ENCODE results near the gene HTN1. TPM values are rescaled to one million over a fixed set of nuclear protein-coding genes. Genes with fewer than 3 reads are reported as not detected.
"Not testable (repeated sequence)": the region's sequence is repeated elsewhere in the genome, so short reads cannot be mapped to it uniquely, and the experiment has no call there.

HTN1 gene
- total RNA-seq, 1 donor: not detected

DNA sequence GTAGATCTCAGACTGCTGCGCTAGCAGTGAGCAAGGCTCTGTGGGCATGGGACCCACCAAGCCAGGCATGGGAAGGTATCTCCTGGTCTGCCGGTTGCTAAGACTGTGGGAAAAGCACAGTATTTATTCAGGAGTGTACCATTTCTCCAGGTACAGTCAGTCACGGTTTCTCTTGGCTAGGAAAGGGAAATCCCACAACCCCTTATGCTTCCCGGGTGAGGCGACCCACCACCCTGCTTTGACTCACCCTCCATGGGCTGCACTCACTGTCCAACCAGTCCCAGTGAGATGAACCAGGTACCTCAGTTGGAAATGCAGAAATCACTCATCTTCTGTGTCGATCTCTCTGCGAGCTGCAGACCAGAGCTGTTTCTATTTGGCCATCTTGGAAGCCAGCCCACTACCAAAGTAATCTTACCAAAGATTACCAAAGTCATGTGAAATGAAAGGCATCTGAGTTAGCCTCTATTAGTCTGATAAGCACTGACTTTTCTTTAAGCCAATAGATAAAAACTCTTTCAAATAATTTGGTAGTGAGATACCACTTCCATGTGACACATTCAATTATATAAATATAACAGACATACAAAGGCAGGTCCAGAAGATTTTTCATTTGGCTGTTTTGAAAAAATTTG is 8.5 kb upstream of the HTN1 start:
- DNase-seq (ENCODE audit: low read depth): no peak
- TF ChIP-seq, protein P1, sequence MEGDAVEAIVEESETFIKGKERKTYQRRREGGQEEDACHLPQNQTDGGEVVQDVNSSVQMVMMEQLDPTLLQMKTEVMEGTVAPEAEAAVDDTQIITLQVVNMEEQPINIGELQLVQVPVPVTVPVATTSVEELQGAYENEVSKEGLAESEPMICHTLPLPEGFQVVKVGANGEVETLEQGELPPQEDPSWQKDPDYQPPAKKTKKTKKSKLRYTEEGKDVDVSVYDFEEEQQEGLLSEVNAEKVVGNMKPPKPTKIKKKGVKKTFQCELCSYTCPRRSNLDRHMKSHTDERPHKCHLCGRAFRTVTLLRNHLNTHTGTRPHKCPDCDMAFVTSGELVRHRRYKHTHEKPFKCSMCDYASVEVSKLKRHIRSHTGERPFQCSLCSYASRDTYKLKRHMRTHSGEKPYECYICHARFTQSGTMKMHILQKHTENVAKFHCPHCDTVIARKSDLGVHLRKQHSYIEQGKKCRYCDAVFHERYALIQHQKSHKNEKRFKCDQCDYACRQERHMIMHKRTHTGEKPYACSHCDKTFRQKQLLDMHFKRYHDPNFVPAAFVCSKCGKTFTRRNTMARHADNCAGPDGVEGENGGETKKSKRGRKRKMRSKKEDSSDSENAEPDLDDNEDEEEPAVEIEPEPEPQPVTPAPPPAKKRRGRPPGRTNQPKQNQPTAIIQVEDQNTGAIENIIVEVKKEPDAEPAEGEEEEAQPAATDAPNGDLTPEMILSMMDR (IDR thresholded peaks at IDR 0.05; ENCODE audit: insufficient read depth, low read length): no peak
- H3K4me3 ChIP-seq (ENCODE audit: low read depth, low read length): no peak overlapping the region

DNA sequence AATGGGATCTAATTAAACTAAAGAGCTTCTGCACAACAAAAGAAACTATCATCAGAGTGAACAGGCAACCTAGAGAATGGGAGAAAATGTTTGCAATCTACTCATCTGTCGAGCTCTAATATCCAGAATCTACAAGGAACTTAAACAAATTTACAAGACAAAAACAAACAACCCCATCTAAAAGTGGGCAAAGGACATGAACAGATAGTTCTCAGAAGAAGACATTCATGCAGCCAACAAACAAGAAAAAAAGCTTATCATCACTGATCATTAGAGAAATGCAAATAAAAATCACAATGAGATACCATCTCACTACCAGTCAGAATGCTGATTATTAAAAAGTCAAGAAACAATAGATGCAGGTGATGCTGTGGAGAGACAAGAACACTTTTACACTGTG is 6.3 kb downstream of the HTN1 start:
- not testable (repeated sequence) for H3K4me3 ChIP-seq (ENCODE audit: low read depth, low read length); DNase-seq (ENCODE audit: low read depth)

DNA sequence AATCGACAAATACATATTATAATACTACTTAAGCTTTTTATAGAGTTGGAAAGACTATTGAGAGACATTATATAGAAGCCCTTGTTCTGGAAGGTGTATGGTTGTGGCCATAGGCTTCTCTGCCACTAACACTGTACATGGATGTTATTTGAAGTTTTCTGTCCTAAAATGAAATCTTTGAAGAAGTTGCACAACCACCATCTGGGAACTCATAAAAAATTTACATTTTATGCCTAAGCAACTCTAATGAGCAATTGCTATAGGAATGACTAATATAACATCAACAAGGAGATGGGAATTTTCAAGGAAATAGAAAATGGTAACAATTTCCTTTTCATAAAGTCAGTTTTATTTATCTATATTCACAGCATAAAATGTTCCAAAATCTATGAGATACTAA is 7.4 kb downstream of the HTN1 start:
- no peak overlapping the region for H3K4me3 ChIP-seq (ENCODE audit: low read depth, low read length)
- TF ChIP-seq, protein P1 (IDR thresholded peaks at IDR 0.05; ENCODE audit: insufficient read depth, low read length): no peak
- no peak for DNase-seq (ENCODE audit: low read depth)

DNA sequence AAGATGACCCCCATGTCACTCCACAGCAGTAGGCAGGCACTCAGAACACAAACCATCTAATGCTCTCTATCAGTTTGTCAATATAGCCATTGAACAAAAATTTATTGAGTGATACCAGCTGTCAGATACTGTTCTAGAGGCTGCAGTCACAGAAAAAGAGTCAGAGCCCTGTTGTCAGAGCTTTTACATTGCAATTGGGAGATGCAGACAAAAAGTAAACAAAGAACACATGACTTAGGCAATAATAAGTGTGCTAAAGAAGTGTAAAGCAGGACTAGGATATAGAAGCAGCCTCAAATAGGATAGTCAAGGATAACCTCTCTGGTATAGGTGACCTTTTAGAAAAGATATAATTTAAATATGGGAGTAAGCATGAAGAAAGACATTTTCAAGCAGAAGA is 8.9 kb downstream of the HTN1 start:
- no peak for DNase-seq (ENCODE audit: low read depth)
- H3K4me3 ChIP-seq (ENCODE audit: low read depth, low read length): no peak overlapping the region
- TF ChIP-seq, protein P1 (IDR thresholded peaks at IDR 0.05; ENCODE audit: insufficient read depth, low read length): no peak

DNA sequence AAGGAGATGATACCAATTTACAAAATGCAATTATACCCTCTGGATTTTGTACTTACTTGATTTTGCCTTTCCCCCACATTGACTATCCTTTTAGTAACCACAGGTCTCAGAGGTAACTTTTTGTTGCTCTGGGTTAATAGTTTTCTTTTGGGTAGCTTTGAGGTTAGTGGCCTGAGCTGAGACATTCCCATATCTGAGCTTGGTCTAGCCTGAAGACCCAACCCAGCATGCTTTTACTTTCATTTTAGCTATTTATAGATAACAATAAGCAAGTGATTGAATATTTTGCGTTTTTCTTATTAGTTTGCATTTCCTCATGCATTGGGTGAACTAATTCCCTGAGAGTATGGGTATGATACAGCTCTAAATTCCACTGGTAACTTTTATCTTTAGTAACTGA is 11.8 kb downstream of the HTN1 start:
- TF ChIP-seq, protein P1 (IDR thresholded peaks at IDR 0.05; ENCODE audit: insufficient read depth, low read length): no peak
- H3K4me3 ChIP-seq (ENCODE audit: low read depth, low read length): no peak overlapping the region
- DNase-seq (ENCODE audit: low read depth): no peak

DNA sequence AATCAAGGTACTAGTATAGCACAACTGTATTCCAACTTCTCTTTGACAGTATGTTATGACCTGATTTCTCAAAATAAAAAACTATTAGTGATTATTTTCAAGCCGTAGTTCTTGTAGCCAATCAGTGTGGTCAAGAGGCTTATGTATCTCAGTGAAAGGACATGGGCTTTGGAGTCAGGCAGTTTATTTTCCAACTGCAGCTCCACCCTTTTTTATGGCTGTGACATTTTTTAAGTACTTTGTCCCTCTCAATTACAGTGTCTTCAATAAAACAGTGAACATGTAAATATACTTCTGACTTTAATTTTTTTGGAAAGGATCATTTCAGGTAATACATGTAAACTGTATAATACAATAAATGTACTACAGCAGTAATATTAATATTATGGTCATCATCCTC is 30.0 kb downstream of the HTN1 start:
- TF ChIP-seq, protein P1 (IDR thresholded peaks at IDR 0.05; ENCODE audit: insufficient read depth, low read length): no peak
- no peak for DNase-seq (ENCODE audit: low read depth)
- H3K4me3 ChIP-seq (ENCODE audit: low read depth, low read length): no peak overlapping the region

DNA sequence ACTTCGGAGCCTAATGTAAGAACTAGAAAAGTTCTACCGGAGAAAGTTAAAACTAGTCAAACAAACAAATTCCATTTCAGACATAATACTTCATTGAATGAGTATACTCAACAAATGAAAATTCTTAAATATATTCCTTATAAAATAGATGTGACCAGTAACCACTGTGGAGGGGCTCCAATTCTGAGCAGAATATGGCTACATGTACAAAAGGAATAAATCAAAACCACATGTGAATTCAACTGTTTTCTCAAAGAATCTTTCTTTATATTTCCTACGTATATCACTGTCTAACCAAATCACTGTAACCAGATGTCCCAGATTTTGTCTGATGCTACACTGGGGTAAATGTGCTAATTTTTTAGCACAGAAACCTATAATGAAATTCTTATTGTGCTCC is 49.0 kb downstream of the HTN1 start:
- no peak overlapping the region for H3K4me3 ChIP-seq (ENCODE audit: low read depth, low read length)
- TF ChIP-seq, protein P1 (IDR thresholded peaks at IDR 0.05; ENCODE audit: insufficient read depth, low read length): no peak

More for the DNA sequence above, 49.0 kb downstream of the HTN1 start:
- no peak for DNase-seq (ENCODE audit: low read depth)

Other genes with a start within 250 kb of the HTN1 start
- 0.41 and 1.7 TPM in 2 replicates for gene SULT1E1, start 190.3 kb upstream of the HTN1 start, total RNA-seq (ENCODE audit: low replicate concordance)
- not detected in 2 replicates for gene CSN1S1, start 119.4 kb upstream of the HTN1 start, total RNA-seq (ENCODE audit: low replicate concordance)
- not detected in 2 replicates for gene CSN2, start 84.7 kb upstream of the HTN1 start, total RNA-seq (ENCODE audit: low replicate concordance)
- 0.72 TPM in 1 of 2 replicates, not detected in the other for gene STATH, start 54.5 kb upstream of the HTN1 start, total RNA-seq (ENCODE audit: low replicate concordance)
- gene HTN3, start 22.0 kb upstream of the HTN1 start, total RNA-seq (ENCODE audit: low replicate concordance): not detected in 2 replicates
- gene PRR27, start 103.8 kb downstream of the HTN1 start, total RNA-seq (ENCODE audit: low replicate concordance): not detected in 2 replicates
- gene ODAM, start 145.3 kb downstream of the HTN1 start, total RNA-seq (ENCODE audit: low replicate concordance): not detected in 2 replicates
- gene FDCSP, start 175.7 kb downstream of the HTN1 start, total RNA-seq (ENCODE audit: low replicate concordance): not detected in 2 replicates
- gene CSN3, start 192.2 kb downstream of the HTN1 start, total RNA-seq (ENCODE audit: low replicate concordance): not detected in 2 replicates

All from fibroblast of the aortic adventitia (primary cell).